HEK293 (cell line): Measurements from ENCODE around the gene FHAD1.

Source experiments
- CTCF ChIA-PET: fragments of 350-600 bp; formaldehyde crosslinking; extraction: SDS; loops from one replicate; lab custom pipeline; 2021; ENCODE audit warnings: antibody characterized with exemption; lab: Yijun Ruan, JAX
- POLR2A ChIA-PET: fragments of 300-600 bp; formaldehyde crosslinking; extraction: SDS; loops from one replicate; lab custom pipeline; 2020; ENCODE audit warnings: antibody characterized with exemption, inconsistent platforms; lab: Yijun Ruan, JAX
- H3K27ac ChIP-seq: fragments of 200-500 bp; sonication (Bioruptor generic); 2 replicates; pipeline ENCODE4 v1.5.1; 2014; ENCODE audit warnings: low read depth, low read length, control low read depth, inconsistent platforms; ENCODE audit errors: extremely low read depth
- H3K36me3 ChIP-seq, 2 experiments: fragments of 200-500 bp in 1 of 2; sonication (Bioruptor generic) in 1 of 2; 1 replicate in 1 of 2; 2 replicates in 1 of 2; pipeline ENCODE4 v1.5.1; 2014 to 2017; ENCODE audit warnings: inconsistent platforms in 2 of 2, low read length in 2 of 2; ENCODE audit not compliant: control insufficient read depth in 2 of 2, insufficient read depth in 1 of 2
- H3K4me1 ChIP-seq: fragments of 200-500 bp; sonication (Bioruptor generic); 2 replicates; pipeline ENCODE4 v1.5.1; 2014; ENCODE audit warnings: mild to moderate bottlenecking, low read length, inconsistent platforms; ENCODE audit not compliant: control insufficient read depth, insufficient read depth
- H3K4me3 ChIP-seq: 2 replicates; pipeline ENCODE4 v1.5.1; 2011; ENCODE audit warnings: low read depth, mild to moderate bottlenecking, control low read depth, low read length, moderate library complexity
- H3K9me3 ChIP-seq: fragments of 200-500 bp; sonication (Bioruptor generic); 2 replicates; pipeline ENCODE4 v1.5.1; 2014; ENCODE audit warnings: low read depth, low read length, inconsistent platforms; ENCODE audit not compliant: control insufficient read depth, insufficient read depth
- HIC1 ChIP-seq: fragments of 450-650 bp; formaldehyde crosslinking; IDR thresholded peaks from 2 replicates; pipeline ENCODE4 v1.5.1; 2016; ENCODE audit warnings: missing biosample characterization, missing genetic modification characterization
- KLF10 ChIP-seq: fragments of 450-650 bp; IDR thresholded peaks from 2 replicates; pipeline ENCODE4 v1.5.1; 2018; ENCODE audit warnings: missing biosample characterization, mild to moderate bottlenecking, missing genetic modification characterization
- KLF9 ChIP-seq: fragments of 450-650 bp; formaldehyde crosslinking; IDR thresholded peaks from 2 replicates; pipeline ENCODE4 v1.5.1; 2016; ENCODE audit warnings: missing biosample characterization, missing genetic modification characterization, low read depth
- OSR2 ChIP-seq: fragments of 450-650 bp; formaldehyde crosslinking; IDR thresholded peaks from 2 replicates; pipeline ENCODE4 v1.5.1; 2016; ENCODE audit warnings: missing biosample characterization, missing genetic modification characterization
- RBAK ChIP-seq: fragments of 450-650 bp; formaldehyde crosslinking; IDR thresholded peaks from 2 replicates; pipeline ENCODE4 v1.5.1; 2016; ENCODE audit warnings: missing biosample characterization, missing genetic modification characterization
- SETDB1 ChIP-seq: IDR thresholded peaks from one replicate; pipeline ENCODE4 v1.6.1; 2017; ENCODE audit warnings: mild to moderate bottlenecking, low read length, moderate library complexity, mixed read lengths; ENCODE audit not compliant: insufficient read length
- SP3 ChIP-seq: fragments of 450-650 bp; formaldehyde crosslinking; IDR thresholded peaks from 2 replicates; pipeline ENCODE4 v1.5.1; 2016; ENCODE audit warnings: missing biosample characterization, missing genetic modification characterization
- TCF7L2 ChIP-seq: IDR thresholded peaks from 2 replicates; pipeline ENCODE4 v1.6.1; 2011; ENCODE audit warnings: low read depth, mild to moderate bottlenecking, inconsistent platforms, low read length, moderate library complexity, borderline replicate concordance
- ZBTB11 ChIP-seq: fragments of 450-650 bp; formaldehyde crosslinking; conservative IDR thresholded peaks from 2 replicates; pipeline ENCODE4 v1.5.1; 2016; ENCODE audit warnings: low read depth, missing biosample characterization, missing genetic modification characterization
- ZBTB7A ChIP-seq: fragments of 450-650 bp; formaldehyde crosslinking; IDR thresholded peaks from 2 replicates; pipeline ENCODE4 v1.5.1; 2016; ENCODE audit warnings: low read depth, missing biosample characterization, missing genetic modification characterization
- ZNF16 ChIP-seq: fragments of 450-650 bp; formaldehyde crosslinking; IDR thresholded peaks from 2 replicates; pipeline ENCODE4 v1.5.1; 2016; ENCODE audit warnings: low read depth, missing biosample characterization, missing genetic modification characterization
- ZNF211 ChIP-seq: fragments of 450-650 bp; formaldehyde crosslinking; IDR thresholded peaks from 2 replicates; pipeline ENCODE4 v1.5.1; 2016; ENCODE audit warnings: low read depth, missing biosample characterization, missing genetic modification characterization
- ZNF280D ChIP-seq: fragments of 450-650 bp; formaldehyde crosslinking; IDR thresholded peaks from 2 replicates; pipeline ENCODE4 v1.5.1; 2016; ENCODE audit warnings: missing biosample characterization, missing genetic modification characterization
- ZNF324 ChIP-seq: fragments of 450-650 bp; formaldehyde crosslinking; IDR thresholded peaks from 2 replicates; pipeline ENCODE4 v1.5.1; 2016; ENCODE audit warnings: missing biosample characterization, missing genetic modification characterization
- ZNF426 ChIP-seq: fragments of 450-650 bp; formaldehyde crosslinking; IDR thresholded peaks from 2 replicates; pipeline ENCODE4 v1.5.1; 2017; ENCODE audit warnings: missing biosample characterization, missing genetic modification characterization, mild to moderate bottlenecking, inconsistent platforms, moderate library complexity
- ZNF585B ChIP-seq: fragments of 450-650 bp; formaldehyde crosslinking; IDR thresholded peaks from 2 replicates; pipeline ENCODE4 v1.5.1; 2016; ENCODE audit warnings: missing biosample characterization, missing genetic modification characterization
- ZNF626 ChIP-seq: fragments of 450-650 bp; sonication (Bioruptor Pico); formaldehyde crosslinking; IDR thresholded peaks from 2 replicates; pipeline ENCODE4 v1.5.1; 2018; ENCODE audit warnings: missing biosample characterization, missing genetic modification characterization, inconsistent platforms
- ZNF639 ChIP-seq: fragments of 450-650 bp; formaldehyde crosslinking; IDR thresholded peaks from 2 replicates; pipeline ENCODE4 v1.5.1; 2016; ENCODE audit warnings: missing biosample characterization, missing genetic modification characterization
- ZNF658 ChIP-seq: fragments of 450-650 bp; formaldehyde crosslinking; IDR thresholded peaks from 2 replicates; pipeline ENCODE4; 2016; ENCODE audit warnings: missing biosample characterization, missing genetic modification characterization

FHAD1 gene

GRCh38 chr1:15282038-15282437 is 35.0 kb downstream of the FHAD1 start (continued):
- TF ChIP-seq ZBTB11 (tag by site-specific recombination) (no peak), ZNF280D (tag by site-specific recombination) (no peak), RBAK (tag by site-specific recombination) (no peak), ZNF324 (tag by site-specific recombination) (no peak), ZNF585B (no peak), ZNF626 (tag by site-specific recombination) (no peak), ZNF16 (tag by site-specific recombination) (no peak), ZNF426 (tag by site-specific recombination) (no peak), ZNF639 (tag by site-specific recombination) (no peak), TCF7L2 (no peak), ZNF658 (tag by site-specific recombination) (no peak)

GRCh38 chr1:15282810-15283474 is 35.9 kb downstream of the FHAD1 start:
- ChIA-PET CTCF (interaction anchor here (0.6 to 3.0 kb wide), 6 partner anchors 8 to 245 kb away, joined by 3 to 13 read pairs (median 5); no protein-coding TSS in a partner anchor), POLR2A (no interaction called here)
- 0 out of 2 replicates have a peak, but pooled peaks cover 6% of the 10 kb centered on the region for H3K4me1 ChIP-seq
- TF ChIP-seq SETDB1 (no peak), KLF9 (peak; percentile 20; the same call in 1 of the 2 replicates), KLF10 (tag by site-specific recombination) (0 out of 2 replicates have a peak, but pooled peaks have one; percentile 25), OSR2 (tag by site-specific recombination) (peak; percentile 61), ZBTB7A (tag by site-specific recombination) (no peak), ZNF211 (no peak), SP3 (tag by site-specific recombination) (no peak), HIC1 (no peak)
- H3K36me3 ChIP-seq: no peaks in the 10 kb centered on the region
- H3K4me3 ChIP-seq: no peak overlapping the region
- no peak overlapping the region for H3K27ac ChIP-seq
- no peaks in the 10 kb centered on the region for H3K9me3 ChIP-seq
